Measurements from ENCODE around the gene GNB1L. TPM values are rescaled to one million over a fixed set of nuclear protein-coding genes. Genes with fewer than 3 reads are reported as not detected.

The GNB1L gene
- total RNA-seq, 1 donor from 2014 or later = 13.8 TPM

- no peak for TF ChIP-seq CTCF (conservative IDR thresholded peaks at IDR 0.05)
- peaks cover 4% of the 10 kb centered on the region for H3K4me1 Mint-ChIP-seq
- H3K27ac Mint-ChIP-seq (ENCODE audit: unreplicated experiment) = no peak overlapping the region
- DNase-seq (ENCODE audit: low read depth, low spot score) = no peak
- no peaks in the 10 kb centered on the region for H3K27me3 Mint-ChIP-seq (ENCODE audit: low read depth)
- H3K4me3 Mint-ChIP-seq = no peak overlapping the region
- no peaks in the 10 kb centered on the region for H3K9me3 Mint-ChIP-seq
- H3K36me3 Mint-ChIP-seq (ENCODE audit: low read depth) = no peaks in the 10 kb centered on the region
Observed at GRCh38 chr22:19822301-19823117, 32.2 kb downstream of the GNB1L start.

GRCh38 chr22:19821523-19822300 is 33.0 kb downstream of the GNB1L start:
- no peak for TF ChIP-seq CTCF (conservative IDR thresholded peaks at IDR 0.05)
- Mint-ChIP-seq H3K27ac (ENCODE audit: unreplicated experiment) (no peak overlapping the region), H3K36me3 (ENCODE audit: low read depth) (no peaks in the 10 kb centered on the region), H3K9me3 (no peaks in the 10 kb centered on the region), H3K4me1 (peaks cover 4% of the 10 kb centered on the region), H3K4me3 (no peak overlapping the region), H3K27me3 (ENCODE audit: low read depth) (no peaks in the 10 kb centered on the region)
- no peak for DNase-seq (ENCODE audit: low read depth, low spot score)

- Mint-ChIP-seq H3K36me3 (ENCODE audit: low read depth) (no peaks in the 10 kb centered on the region), H3K27ac (ENCODE audit: unreplicated experiment) (no peak overlapping the region), H3K4me1 (peaks cover 9% of the 10 kb centered on the region), H3K4me3 (no peak overlapping the region), H3K27me3 (ENCODE audit: low read depth) (no peaks in the 10 kb centered on the region), H3K9me3 (no peaks in the 10 kb centered on the region)
- TF ChIP-seq CTCF (conservative IDR thresholded peaks at IDR 0.05) = no peak
- no peak for DNase-seq (ENCODE audit: low read depth, low spot score)
Observed at GRCh38 chr22:19820880-19821522, 33.7 kb downstream of the GNB1L start.

- Mint-ChIP-seq H3K27ac (ENCODE audit: unreplicated experiment) (no peak overlapping the region), H3K9me3 (no peaks in the 10 kb centered on the region), H3K4me1 (peaks cover 10% of the 10 kb centered on the region), H3K36me3 (ENCODE audit: low read depth) (no peaks in the 10 kb centered on the region), H3K27me3 (ENCODE audit: low read depth) (no peaks in the 10 kb centered on the region), H3K4me3 (no peak overlapping the region)
- no peak for DNase-seq (ENCODE audit: low read depth, low spot score)
- TF ChIP-seq CTCF (conservative IDR thresholded peaks at IDR 0.05) = no peak
Observed at GRCh38 chr22:19819911-19820879, 34.5 kb downstream of the GNB1L start.

Measured in neural crest cell (in vitro differentiated cells).